ENCODE measurements around the gene EIF2S1.

EIF2S1 gene

DNA sequence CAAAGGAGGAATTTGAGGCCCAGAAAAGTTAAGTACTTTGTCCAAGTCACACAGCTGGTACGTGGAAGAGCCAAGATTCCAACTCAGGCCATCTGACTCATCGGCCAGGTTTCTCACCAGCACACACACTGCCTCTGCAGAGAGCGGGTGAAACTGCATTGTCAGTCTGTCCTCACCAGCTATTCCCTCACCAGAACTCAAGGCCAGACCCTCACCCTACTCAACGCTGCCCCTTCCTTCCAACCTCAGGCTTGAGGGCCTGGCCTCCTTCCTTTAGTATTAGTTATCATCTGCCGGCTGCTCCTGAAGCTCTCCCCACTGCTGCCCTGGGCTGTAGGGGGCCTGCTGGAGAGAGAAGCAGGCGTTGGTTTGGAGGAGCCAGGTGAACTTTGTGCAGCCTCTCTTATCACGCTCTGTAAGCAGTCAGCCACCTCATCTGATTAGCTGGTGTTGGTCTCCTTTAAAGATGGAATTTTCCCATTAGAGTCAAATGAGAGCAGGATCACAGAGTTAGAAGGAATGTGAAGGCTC is 68.4 kb downstream of the EIF2S1 start:
- H3K4me3 ChIP-seq (ENCODE audit: low read depth, low read length): no peak overlapping the region
- no peak for TF ChIP-seq POLR2A (IDR thresholded peaks at IDR 0.05; ENCODE audit: extremely low read depth, insufficient read length)
- TF ChIP-seq MYC (IDR thresholded peaks at IDR 0.05; ENCODE audit: low read depth, low read length): no peak
- DNase-seq (ENCODE audit: low read depth): no peak

DNA sequence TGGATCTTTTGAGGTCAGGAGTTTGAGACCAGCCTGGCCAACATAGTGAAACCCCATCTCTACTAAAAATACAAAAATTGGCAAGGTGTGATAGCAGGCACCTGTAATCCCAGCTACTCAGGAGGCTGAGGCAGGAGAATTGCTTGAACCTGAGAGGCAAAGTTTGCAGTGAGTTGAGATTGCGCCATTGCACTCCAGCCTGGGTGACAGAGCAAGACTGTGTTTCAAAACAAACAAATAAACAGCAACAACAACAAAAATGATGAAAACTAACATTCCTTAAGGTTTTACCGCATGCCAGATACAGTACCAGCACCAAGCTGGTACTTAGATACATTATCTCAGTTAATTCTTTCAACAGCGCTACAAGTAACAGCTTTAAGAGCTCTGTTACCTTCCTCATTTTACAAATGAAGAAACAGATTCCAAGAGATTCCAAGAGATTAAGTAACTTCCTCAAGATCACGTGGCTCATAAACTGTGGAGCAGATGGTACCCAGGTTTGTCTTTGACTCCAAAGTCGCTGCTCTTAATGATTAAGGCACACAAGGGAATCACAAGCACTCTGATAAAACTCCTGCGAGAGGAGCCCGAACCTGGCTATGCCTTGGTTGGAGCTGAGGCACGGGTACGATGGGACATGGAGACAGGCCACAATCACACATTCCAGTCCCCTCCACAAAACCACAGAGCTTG is 69.5 kb downstream of the EIF2S1 start:
- H3K4me3 ChIP-seq (ENCODE audit: low read depth, low read length): no peak overlapping the region
- DNase-seq (ENCODE audit: low read depth): no peak
- TF ChIP-seq, protein P1, sequence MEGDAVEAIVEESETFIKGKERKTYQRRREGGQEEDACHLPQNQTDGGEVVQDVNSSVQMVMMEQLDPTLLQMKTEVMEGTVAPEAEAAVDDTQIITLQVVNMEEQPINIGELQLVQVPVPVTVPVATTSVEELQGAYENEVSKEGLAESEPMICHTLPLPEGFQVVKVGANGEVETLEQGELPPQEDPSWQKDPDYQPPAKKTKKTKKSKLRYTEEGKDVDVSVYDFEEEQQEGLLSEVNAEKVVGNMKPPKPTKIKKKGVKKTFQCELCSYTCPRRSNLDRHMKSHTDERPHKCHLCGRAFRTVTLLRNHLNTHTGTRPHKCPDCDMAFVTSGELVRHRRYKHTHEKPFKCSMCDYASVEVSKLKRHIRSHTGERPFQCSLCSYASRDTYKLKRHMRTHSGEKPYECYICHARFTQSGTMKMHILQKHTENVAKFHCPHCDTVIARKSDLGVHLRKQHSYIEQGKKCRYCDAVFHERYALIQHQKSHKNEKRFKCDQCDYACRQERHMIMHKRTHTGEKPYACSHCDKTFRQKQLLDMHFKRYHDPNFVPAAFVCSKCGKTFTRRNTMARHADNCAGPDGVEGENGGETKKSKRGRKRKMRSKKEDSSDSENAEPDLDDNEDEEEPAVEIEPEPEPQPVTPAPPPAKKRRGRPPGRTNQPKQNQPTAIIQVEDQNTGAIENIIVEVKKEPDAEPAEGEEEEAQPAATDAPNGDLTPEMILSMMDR (IDR thresholded peaks at IDR 0.05; ENCODE audit: low read depth, low read length): no peak
- TF ChIP-seq MYC (IDR thresholded peaks at IDR 0.05; ENCODE audit: low read depth, low read length): no peak
- TF ChIP-seq, protein P2, sequence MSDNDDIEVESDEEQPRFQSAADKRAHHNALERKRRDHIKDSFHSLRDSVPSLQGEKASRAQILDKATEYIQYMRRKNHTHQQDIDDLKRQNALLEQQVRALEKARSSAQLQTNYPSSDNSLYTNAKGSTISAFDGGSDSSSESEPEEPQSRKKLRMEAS (IDR thresholded peaks at IDR 0.05; ENCODE audit: low read depth, low read length): no peak
- TF ChIP-seq POLR2A (IDR thresholded peaks at IDR 0.05; ENCODE audit: extremely low read depth, insufficient read length): no peak

DNA sequence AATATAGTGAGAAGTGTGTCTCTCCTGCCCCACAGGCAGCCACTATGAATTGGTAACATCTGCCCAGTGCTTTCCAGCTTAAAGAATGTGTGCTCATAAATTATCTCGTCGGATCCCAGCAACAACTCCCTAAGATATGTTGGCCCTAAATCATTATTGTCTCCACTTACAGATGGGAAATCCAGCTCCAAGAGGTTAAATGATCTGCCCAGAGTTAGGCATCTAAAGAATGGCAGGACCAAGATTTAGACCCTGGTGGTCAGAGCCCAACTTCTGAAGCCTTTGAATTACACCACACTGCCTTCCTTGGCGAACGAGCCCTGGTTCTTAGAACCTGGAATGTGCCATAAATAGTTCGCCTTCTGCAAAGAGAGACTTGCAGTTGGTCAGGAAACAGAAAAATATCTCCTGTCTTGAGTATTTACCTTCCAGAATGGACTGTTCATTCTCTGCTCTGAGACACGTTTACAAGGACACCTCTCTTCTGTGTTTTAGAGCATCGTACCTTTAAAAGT is 72.0 kb downstream of the EIF2S1 start:
- TF ChIP-seq, protein P2 (IDR thresholded peaks at IDR 0.05; ENCODE audit: low read depth, low read length): no peak
- TF ChIP-seq, protein P1 (IDR thresholded peaks at IDR 0.05; ENCODE audit: low read depth, low read length): no peak
- TF ChIP-seq POLR2A (IDR thresholded peaks at IDR 0.05; ENCODE audit: extremely low read depth, insufficient read length) (no peak), MYC (IDR thresholded peaks at IDR 0.05; ENCODE audit: low read depth, low read length) (no peak)
- no peak overlapping the region for H3K4me3 ChIP-seq (ENCODE audit: low read depth, low read length)
- no peak for DNase-seq (ENCODE audit: low read depth)

DNA sequence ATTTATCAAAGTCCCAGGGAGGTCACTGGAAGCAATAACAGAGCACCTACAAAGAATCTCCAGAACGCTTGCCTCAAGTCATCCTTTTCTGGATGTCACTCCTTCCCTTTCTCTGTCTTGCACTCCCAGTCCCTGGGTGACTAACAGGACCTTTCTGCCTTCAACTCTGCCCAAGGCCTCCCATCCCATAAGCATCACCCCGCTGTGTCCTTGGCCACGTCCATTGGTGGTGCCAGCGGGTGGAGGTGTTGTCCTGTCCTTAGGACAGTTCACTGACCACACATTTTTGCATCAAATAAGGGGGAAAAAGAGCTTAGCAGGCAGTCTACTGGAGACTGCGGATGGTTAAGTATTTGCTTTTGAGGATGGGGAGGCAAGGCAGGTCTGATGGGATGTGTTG is 75.5 kb downstream of the EIF2S1 start:
- TF ChIP-seq POLR2A (IDR thresholded peaks at IDR 0.05; ENCODE audit: extremely low read depth, insufficient read length): no peak
- no peak for TF ChIP-seq MYC (IDR thresholded peaks at IDR 0.05; ENCODE audit: low read depth, low read length)
- TF ChIP-seq, protein P2 (IDR thresholded peaks at IDR 0.05; ENCODE audit: low read depth, low read length): no peak
- TF ChIP-seq, protein P1 (IDR thresholded peaks at IDR 0.05; ENCODE audit: low read depth, low read length): no peak
- H3K4me3 ChIP-seq (ENCODE audit: low read depth, low read length): no peak overlapping the region
- no peak for DNase-seq (ENCODE audit: low read depth)

Measured in NB4 (cell line).